ENCODE data around the gene EML4. TPM values are rescaled to one million over a fixed set of nuclear protein-coding genes. Genes with fewer than 3 reads are reported as not detected.
A peak's percentile ranks its signal among the peaks of the same experiment; 100 is the strongest.
"Not testable (repeated sequence)": the region's sequence is repeated elsewhere in the genome, so short reads cannot be mapped to it uniquely, and the experiment has no call there.

The EML4 gene
- total and polyA plus RNA-seq, 2 donors (not counting 1 experiment from before 2014, with no cell fraction given), result 49.4 to 134 TPM

DNA sequence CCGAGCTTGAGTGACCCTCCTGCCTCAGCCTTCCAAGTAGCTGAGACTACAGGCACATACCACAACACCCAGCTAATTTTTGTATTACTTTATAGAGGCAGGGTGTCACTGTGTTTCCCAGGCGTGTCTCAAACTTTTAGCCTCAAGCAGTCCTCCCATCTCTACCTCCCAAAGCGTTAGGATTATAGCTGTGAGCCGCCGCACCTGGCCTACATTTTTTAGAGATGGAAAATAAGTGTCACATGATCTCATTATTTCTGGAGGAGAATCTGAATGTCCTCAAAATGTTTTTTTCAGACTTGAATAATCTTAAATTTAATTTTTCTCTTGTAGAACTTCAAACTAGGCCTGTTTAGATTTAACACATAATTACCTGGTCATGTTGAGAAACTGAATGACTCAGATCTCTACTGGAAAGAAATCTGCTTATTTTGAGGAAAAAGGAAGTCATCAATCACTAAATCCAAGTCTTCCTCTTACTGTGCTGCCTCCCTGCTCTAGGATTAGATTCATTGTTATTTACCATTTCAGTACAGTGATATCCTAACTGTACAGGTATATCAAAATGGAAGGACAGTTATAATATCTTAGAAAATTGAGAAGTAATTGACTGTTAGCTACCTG is 99.5 kb downstream of the EML4 start:
- no peaks in the 10 kb centered on the region for H3K9me3 Mint-ChIP-seq (ENCODE audit: insufficient read depth)
- H3K27ac Mint-ChIP-seq, result peak overlapping the region; percentile 7
- ChIA-PET CTCF (no interaction called here), POLR2A (no interaction called here)
- Histone ChIP-seq H3K9me3 (ENCODE audit: control extremely low read depth in 1 of 3, control insufficient read depth in 2 of 3, insufficient read depth in 1 of 3, low read length in 2 of 3) (no peaks in the 10 kb centered on the region), H3K4me2 (replicated peaks; ENCODE audit: low read depth, low read length, poor library complexity, severe bottlenecking) (no peak overlapping the region), H3K36me3 (replicated peaks in 1 of 2; ENCODE audit: control extremely low read depth in 1 of 2, control insufficient read depth in 1 of 2, extremely low read depth in 1 of 2, insufficient read depth in 2 of 2, low read length in 1 of 2) (peaks cover 9 to 37% of the 10 kb centered on the region in 2 experiments), H3K4me1 (ENCODE audit: control insufficient read depth in 2 of 2, insufficient read depth in 2 of 2, low read length in 2 of 2) (no peaks in the 10 kb centered on the region), H4K20me1 (ENCODE audit: control insufficient read depth, insufficient read depth, low read length, poor library complexity, severe bottlenecking) (no peaks in the 10 kb centered on the region), H2AFZ (ENCODE audit: insufficient read depth, low read depth, low read length, poor library complexity, severe bottlenecking) (no peak overlapping the region), H3K27me3 (replicated peaks in 1 of 4; ENCODE audit: control extremely low read depth in 1 of 4, control insufficient read depth in 3 of 4, insufficient read depth in 4 of 4, low read length in 3 of 4) (no peaks in the 10 kb centered on the region), H3K79me2 (ENCODE audit: control insufficient read depth, insufficient read depth, low read length) (peaks cover 5% of the 10 kb centered on the region), H3K27ac (ENCODE audit: low read length in 2 of 2) (no peak overlapping the region), H3K4me3 (ENCODE audit: control extremely low read depth in 1 of 5, extremely low read depth in 1 of 5, insufficient read depth in 1 of 5, low read depth in 2 of 5, low read length in 4 of 5) (no peak overlapping the region), H3K9ac (ENCODE audit: low read length) (no peak overlapping the region)
- WGBS (ENCODE audit: insufficient coverage), result no CpG with 5 or more reads among the region's 5 CpGs
- no peaks in the 10 kb centered on the region for H3K4me1 Mint-ChIP-seq
- H3K27me3 Mint-ChIP-seq, result no peaks in the 10 kb centered on the region
- DNase-seq (no peak), ATAC-seq (ENCODE audit: low read depth) (no peak)
- intact Hi-C loops (cut with micrococcal nuclease), result no loop called here
- H3K4me3 Mint-ChIP-seq, result no peak overlapping the region
- TF ChIP-seq CTCF (IDR thresholded peaks at IDR 0.05), result no peak
- TF ChIP-seq EZH2 (IDR thresholded peaks at IDR 0.05; ENCODE audit: borderline replicate concordance, insufficient read depth, low read depth, low read length, poor library complexity, severe bottlenecking), result no peak

GRCh38 chr2:42270757-42271156 is 101.6 kb downstream of the EML4 start:
- Histone ChIP-seq H3K4me3 (ENCODE audit: control extremely low read depth in 1 of 5, extremely low read depth in 1 of 5, insufficient read depth in 1 of 5, low read depth in 2 of 5, low read length in 4 of 5) (no peak overlapping the region), H3K9ac (ENCODE audit: low read length) (no peak overlapping the region), H3K27me3 (replicated peaks in 1 of 4; ENCODE audit: control extremely low read depth in 1 of 4, control insufficient read depth in 3 of 4, insufficient read depth in 4 of 4, low read length in 3 of 4) (no peaks in the 10 kb centered on the region), H3K79me2 (ENCODE audit: control insufficient read depth, insufficient read depth, low read length) (peaks cover 5% of the 10 kb centered on the region), H3K27ac (ENCODE audit: low read length in 2 of 2) (no peak overlapping the region), H3K4me2 (replicated peaks; ENCODE audit: low read depth, low read length, poor library complexity, severe bottlenecking) (no peak overlapping the region), H4K20me1 (ENCODE audit: control insufficient read depth, insufficient read depth, low read length, poor library complexity, severe bottlenecking) (no peaks in the 10 kb centered on the region), H3K9me3 (ENCODE audit: control extremely low read depth in 1 of 3, control insufficient read depth in 2 of 3, insufficient read depth in 1 of 3, low read length in 2 of 3) (no peaks in the 10 kb centered on the region), H3K4me1 (ENCODE audit: control insufficient read depth in 2 of 2, insufficient read depth in 2 of 2, low read length in 2 of 2) (no peaks in the 10 kb centered on the region), H3K36me3 (replicated peaks in 1 of 2; ENCODE audit: control extremely low read depth in 1 of 2, control insufficient read depth in 1 of 2, extremely low read depth in 1 of 2, insufficient read depth in 2 of 2, low read length in 1 of 2) (peaks cover 13 to 45% of the 10 kb centered on the region in 2 experiments), H2AFZ (ENCODE audit: insufficient read depth, low read depth, low read length, poor library complexity, severe bottlenecking) (no peak overlapping the region)
- intact Hi-C loops (cut with micrococcal nuclease), result no loop called here
- WGBS (ENCODE audit: insufficient coverage), result 100% methylated on average over 2 of the region's 5 CpGs
- POLR2A ChIA-PET, result no interaction called here
- ATAC-seq (ENCODE audit: low read depth) (no peak), DNase-seq (no peak)
- Mint-ChIP-seq H3K4me3 (no peak overlapping the region), H3K9me3 (ENCODE audit: insufficient read depth) (no peaks in the 10 kb centered on the region), H3K4me1 (no peaks in the 10 kb centered on the region), H3K27me3 (no peaks in the 10 kb centered on the region), H3K27ac (no peak overlapping the region)
- TF ChIP-seq CTCF (IDR thresholded peaks at IDR 0.05) (no peak), EZH2 (IDR thresholded peaks at IDR 0.05; ENCODE audit: borderline replicate concordance, insufficient read depth, low read depth, low read length, poor library complexity, severe bottlenecking) (no peak)
- CTCF ChIA-PET, result no interaction called here

DNA sequence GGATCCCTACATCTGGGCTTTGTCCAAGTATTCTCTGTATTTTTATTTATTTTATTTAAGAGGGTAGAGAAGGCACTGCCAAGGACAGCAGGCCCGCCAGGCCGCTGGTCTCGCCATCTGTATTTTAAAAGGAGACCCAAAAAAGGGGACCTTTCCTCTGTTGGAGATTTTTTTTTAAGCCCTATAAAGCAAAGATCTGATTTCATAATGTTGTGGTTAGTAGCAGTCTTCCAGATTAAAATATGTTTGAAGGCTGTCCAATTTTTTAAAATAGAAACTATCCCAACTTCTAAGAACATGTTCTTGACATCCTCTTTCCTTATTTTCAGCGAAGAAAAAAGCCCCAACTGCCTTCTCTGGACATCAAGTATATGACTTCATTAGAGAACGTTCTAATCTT is 102.1 kb downstream of the EML4 start:
- DNase-seq; H3K27ac Mint-ChIP-seq; H3K27me3 ChIP-seq (replicated peaks in 1 of 4; ENCODE audit: control extremely low read depth in 1 of 4, control insufficient read depth in 3 of 4, insufficient read depth in 4 of 4, low read length in 3 of 4); H3K4me1 Mint-ChIP-seq; POLR2A ChIA-PET; H3K4me3 ChIP-seq (ENCODE audit: control extremely low read depth in 1 of 5, extremely low read depth in 1 of 5, insufficient read depth in 1 of 5, low read depth in 2 of 5, low read length in 4 of 5); H3K27ac ChIP-seq (ENCODE audit: low read length in 2 of 2); H3K9ac ChIP-seq (ENCODE audit: low read length); ATAC-seq (ENCODE audit: low read depth); H4K20me1 ChIP-seq (ENCODE audit: control insufficient read depth, insufficient read depth, low read length, poor library complexity, severe bottlenecking); H3K4me2 ChIP-seq (replicated peaks; ENCODE audit: low read depth, low read length, poor library complexity, severe bottlenecking); H3K9me3 Mint-ChIP-seq (ENCODE audit: insufficient read depth); intact Hi-C loops (cut with micrococcal nuclease); H3K9me3 ChIP-seq (ENCODE audit: control extremely low read depth in 1 of 3, control insufficient read depth in 2 of 3, insufficient read depth in 1 of 3, low read length in 2 of 3); H3K4me1 ChIP-seq (ENCODE audit: control insufficient read depth in 2 of 2, insufficient read depth in 2 of 2, low read length in 2 of 2); H3K4me3 Mint-ChIP-seq; H3K79me2 ChIP-seq (ENCODE audit: control insufficient read depth, insufficient read depth, low read length); H3K27me3 Mint-ChIP-seq; CTCF ChIA-PET; H2AFZ ChIP-seq (ENCODE audit: insufficient read depth, low read depth, low read length, poor library complexity, severe bottlenecking): not testable (repeated sequence)
- H3K36me3 ChIP-seq (replicated peaks in 1 of 2; ENCODE audit: control extremely low read depth in 1 of 2, control insufficient read depth in 1 of 2, extremely low read depth in 1 of 2, insufficient read depth in 2 of 2, low read length in 1 of 2), result peaks cover 11 to 46% of the 10 kb centered on the region in 2 experiments
- WGBS (ENCODE audit: insufficient coverage), result 95% methylated on average over 3 of the region's 5 CpGs
